Stimulated activated CD4-positive, alpha-beta T cell treated with anti-CD3 and anti-CD28 coated beads, Interleukin-2, amount 100 ng/mL, for 48 hours (primary cell): Measurements from ENCODE around the gene HS3ST5.
"Not testable (repeated sequence)": the region's sequence is repeated elsewhere in the genome, so short reads cannot be mapped to it uniquely, and the experiment has no call there.

Experiments
- DNase-seq, 2 donors: peaks; one replicate each; pipeline ENCODE4 v3.0.0-alpha.2; 2020

The HS3ST5 gene

DNA sequence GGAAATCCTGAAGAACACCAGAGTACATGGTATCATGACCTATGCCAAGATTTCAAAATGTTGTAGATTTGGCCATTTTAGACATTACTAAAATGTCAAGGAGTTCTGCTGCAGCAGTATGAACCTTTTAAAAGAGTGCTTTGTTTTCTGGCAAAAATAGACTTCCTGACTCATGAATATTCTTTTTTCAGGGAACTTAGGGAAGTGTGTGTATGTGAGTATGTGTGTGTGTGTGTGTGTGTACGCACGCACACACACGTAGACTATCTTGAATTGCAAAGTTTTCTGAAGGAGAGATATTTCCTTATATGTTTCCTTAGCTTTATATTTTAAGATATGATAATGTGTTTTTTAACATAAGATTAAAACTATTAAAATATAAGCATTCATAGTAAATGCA, 161.2 kb downstream of the HS3ST5 start:
- DNase-seq, result no peak

DNA sequence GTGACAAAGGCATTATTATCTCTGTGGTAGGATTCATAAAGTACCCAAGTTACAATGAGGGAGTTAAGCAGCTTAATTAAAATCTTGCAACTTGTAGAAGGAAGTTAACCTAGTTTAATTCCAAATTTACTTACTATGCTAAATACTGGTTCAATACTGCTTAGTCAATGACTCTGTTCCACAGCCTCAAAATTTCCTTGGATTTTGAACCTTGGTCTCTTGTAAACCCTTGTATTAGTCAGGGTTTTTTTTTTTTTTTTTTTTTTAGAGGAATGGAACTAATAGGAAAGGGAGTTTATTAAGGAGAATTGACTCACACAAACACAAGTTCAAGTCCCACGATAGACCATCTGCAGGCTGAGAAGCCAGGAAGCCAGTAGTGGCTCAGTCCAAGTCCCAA, 163.4 kb downstream of the HS3ST5 start:
- DNase-seq, result no peak

DNA sequence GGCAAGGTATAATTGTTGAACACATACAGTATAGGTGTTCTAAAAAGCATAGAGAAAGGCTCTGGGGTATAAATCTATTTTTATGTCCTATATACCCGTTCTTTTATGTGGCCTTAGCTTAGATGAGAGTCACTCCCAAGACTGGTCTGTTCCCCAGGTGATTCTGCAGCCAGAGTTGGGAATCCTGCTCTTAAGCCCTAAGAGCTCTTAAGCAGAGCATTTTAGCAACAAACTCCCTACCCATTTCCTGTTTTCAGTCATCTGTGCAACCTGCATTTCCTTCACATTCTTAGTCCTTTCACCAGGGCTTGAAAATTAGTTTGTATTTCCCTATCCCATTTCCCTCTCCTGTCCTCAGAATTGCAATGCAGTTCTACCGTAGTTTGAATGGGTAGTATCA, 166.1 kb downstream of the HS3ST5 start:
- DNase-seq, result no peak

DNA sequence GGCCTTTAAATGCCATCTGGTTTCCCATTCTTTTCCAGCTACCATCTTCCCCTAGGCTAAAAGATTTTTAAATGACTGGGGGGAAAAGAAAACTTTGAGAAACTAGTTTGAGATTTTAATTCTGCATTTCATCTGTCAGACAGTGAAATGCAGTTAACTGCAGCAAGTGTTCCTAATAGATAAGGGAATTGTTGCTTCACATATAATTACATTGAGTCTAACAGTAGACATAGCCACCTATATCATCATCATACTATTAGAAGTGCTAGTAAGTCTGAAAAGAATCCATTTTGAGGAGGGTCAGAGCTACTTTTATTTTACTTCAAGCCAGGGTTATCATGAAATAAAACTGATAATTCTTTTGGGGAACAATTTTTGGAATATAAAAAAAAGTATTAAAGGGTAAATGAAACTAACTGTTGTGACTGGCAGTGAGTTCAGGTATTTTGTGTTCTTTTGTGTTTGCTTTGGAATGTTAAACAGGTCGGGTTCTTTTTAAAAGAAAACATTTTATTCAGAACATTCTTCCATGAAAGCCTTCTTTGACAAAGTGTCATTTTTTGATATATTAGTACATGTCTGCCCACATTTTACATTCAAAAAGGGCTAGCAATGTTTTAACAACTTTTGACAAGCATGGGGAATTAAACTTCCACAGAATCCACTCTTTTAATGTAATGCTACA, 170.1 kb downstream of the HS3ST5 start:
- no peak for DNase-seq

DNA sequence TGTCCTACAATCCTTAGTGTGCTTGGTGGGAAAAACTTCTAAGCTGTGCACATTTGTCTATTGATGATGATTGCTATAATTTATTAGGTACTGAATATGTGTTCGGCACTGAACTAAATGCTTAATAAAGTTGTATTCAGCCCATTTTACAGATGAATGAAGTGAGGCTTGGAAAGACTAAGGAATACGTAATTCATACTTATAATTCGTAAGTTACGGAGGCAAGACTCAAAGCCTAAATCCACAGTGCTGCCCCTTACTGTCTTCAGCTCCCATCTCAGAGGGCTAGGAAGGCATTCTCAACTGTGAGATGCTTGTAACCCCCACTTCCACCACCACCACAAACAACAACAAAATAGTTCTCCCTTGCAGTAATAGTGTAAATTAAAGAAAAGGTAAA, 171.3 kb downstream of the HS3ST5 start:
- DNase-seq, result no peak

GRCh38 chr6:114170958-114171387, 171.8 kb downstream of the HS3ST5 start:
- DNase-seq, result no peak

DNA sequence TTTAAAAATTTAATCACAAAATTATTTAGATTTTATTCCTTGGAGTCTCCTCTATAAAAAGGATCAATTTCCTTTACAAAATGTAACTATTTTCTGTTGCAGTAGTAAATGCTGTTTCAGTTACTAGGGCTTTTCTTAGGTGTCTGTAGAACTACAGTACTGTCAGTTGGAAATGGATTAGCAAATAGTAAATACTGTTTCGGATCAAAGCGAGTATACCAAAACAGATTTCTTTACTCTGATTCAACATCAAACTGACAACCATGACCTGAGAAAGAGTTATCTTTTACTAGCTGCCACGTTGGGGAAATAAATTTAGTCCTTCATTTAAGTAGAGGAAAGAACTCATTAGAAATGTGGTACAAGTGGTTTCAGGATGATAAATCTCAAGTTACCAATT, 172.5 kb downstream of the HS3ST5 start:
- no peak for DNase-seq

DNA sequence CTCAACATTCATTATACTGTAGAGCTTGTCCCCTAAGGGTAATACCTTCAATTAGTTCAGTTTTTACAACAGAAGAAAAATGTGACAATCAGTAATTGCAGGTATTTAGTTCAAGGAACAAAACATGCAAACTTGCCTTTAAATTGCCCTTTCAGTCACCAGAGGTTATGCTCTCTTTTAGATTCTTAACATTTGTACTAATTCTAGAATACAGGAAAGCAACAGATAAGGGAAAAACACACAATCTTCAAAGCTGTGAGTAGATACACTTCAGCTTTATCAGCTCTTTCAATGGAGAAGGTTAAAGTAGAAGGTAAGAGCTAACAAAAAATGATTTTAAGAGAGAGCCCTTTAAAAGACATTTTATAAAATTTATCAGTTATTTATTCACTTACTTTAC, 173.1 kb downstream of the HS3ST5 start:
- DNase-seq, result no peak

- no peak for DNase-seq
These were observed 174.9 kb downstream of the HS3ST5 start for GRCh38 chr6:114167583-114168576.

- DNase-seq, result no peak
These were observed 178.6 kb downstream of the HS3ST5 start for GRCh38 chr6:114164207-114164606.

- DNase-seq, result no peak
These were observed 180.0 kb downstream of the HS3ST5 start for GRCh38 chr6:114162691-114163347.

DNA sequence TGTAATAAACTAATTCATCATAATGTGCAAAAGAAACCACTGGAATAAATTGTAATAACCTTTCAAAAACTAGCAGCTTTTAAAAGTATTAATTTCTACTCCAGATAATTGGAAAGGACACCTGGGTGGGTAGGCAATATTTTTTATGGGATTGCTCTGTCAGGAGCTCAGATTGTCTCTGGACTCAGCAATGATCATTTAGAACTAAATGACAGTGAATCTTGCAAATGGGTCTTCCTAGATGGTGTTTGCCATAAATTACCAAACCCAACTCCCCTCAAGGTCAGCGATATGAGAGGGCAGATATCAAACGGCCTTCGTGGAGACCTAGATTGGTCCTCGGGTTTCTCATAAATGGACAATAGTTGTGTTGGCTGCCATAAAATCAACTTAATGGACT, 181.9 kb downstream of the HS3ST5 start:
- DNase-seq, result no peak

- no peak for DNase-seq
These were observed 183.1 kb downstream of the HS3ST5 start for GRCh38 chr6:114159727-114160126.

- DNase-seq, result no peak
These were observed 183.8 kb downstream of the HS3ST5 start for GRCh38 chr6:114158838-114159694.

DNA sequence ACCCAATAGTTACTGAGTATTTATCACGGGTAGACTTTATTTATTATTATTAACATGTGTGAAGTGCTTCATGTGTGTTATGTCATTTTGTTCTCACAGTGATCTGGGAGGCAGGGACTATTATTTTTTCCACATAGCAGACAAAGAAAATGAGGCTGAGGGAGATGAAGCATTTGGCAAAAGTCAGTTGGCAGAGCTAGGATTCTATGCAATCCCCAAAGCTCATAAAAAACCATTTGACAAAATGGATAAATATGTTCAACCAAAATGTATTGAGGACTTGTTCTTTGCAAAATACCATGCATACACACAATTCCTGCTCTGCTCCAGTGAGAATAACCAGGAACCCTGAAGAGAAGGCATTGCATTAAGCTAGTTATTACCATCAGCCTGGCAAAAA, 184.4 kb downstream of the HS3ST5 start:
- no peak for DNase-seq

DNA sequence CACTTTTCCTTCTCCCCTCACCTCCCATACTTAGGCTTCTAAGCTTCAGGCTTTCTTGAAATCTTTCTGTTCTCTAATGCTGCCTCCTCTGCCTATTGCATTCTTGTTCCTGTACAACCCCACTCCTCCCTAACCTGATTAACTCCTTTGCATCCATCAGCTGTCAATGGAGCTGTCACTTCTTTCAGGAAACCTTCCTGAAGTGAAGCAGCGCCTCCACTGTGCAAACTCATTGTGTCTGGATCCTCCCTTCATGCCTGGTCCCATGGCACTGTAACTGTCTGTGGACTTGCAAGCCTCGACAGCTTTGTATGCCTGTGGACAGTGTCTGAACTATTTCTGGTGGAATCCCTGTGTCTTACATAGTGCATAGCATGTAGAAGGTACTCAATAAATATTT, 185.0 kb downstream of the HS3ST5 start:
- no peak for DNase-seq

DNA sequence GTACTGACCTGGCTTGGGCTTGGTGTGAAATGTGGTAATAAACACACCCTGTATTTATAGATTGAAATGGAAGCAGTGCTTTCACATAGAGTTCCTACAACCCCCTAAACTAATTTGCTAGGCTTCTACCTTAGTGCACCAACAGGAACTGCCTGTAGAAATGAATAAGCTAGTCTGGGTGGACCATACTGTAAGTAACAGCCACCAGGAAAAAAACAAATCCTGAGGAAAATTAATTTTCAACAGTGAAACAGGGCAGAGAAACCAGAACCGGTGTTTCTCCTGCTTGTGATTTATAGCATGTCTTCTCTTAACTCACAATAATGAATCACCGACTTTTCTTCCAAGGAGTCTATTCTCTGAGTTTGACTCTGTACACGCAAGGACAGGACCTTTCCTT, 187.1 kb downstream of the HS3ST5 start:
- DNase-seq, result no peak

DNA sequence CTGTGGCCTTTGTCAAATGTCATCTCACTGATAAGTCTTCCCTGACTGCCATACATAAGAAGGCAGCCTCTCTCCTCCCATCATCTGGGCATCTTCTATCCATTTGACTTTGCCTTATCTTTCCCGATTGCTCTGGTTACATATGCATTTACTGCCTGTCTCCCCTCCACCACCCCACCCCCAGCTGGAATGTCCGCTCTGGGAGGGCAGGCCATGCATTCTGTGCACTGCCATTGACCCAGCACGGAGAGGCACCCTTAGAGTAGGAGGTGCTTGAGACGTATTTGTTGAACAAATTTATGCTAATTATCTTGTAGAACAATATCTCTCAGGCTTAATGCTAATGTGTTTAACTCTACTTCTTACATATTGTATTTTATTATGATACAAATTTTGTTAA, 188.0 kb downstream of the HS3ST5 start:
- DNase-seq, result no peak

DNA sequence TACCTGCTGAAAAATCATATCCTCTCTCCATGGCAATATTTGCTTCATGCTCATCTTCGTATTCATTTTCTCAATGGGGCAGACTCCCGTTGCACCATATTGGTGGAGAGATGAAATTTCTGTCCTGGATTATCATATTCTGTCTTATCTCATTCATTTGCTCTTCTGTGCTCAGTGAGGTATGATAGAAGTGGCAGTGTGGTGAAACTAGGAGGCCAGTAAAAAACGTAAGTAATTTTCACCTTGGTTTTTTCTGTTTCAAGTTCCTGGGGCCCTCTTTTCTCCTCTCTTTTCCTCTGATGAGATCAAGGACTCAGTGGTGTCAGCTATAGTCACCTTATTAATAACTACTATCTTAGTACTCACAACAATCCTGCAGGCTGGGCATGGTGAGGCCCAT, 189.4 kb downstream of the HS3ST5 start:
- DNase-seq, result no peak

DNA sequence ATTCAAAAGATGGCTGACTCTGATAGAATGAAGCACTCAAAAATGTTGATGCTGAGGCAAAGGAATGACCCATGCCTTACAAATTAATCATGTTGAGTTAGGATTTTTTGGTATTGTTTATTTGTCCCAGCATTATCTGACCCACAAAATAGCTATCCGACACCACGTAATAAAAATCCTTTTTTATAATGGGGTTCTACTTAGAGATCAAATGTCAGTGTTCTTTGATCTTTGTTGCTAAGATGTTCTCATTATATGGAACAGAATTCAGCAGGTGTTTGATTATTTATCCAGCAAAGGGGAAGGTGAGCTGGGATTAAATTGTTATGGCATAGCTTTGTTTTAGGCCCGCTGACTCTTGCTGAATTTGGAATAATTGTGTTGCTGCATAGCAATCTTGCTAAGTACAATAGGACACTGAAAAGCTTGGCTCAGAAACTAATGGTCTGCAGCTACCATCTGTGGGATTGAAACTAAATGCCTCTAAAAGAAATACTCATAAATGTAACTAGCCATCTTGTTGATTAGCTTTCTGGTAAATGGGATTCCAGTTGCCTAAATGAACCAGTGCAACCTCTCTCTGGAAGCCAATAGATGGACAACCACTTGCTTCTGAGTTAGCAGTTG, 191.6 kb downstream of the HS3ST5 start:
- no peak for DNase-seq

DNA sequence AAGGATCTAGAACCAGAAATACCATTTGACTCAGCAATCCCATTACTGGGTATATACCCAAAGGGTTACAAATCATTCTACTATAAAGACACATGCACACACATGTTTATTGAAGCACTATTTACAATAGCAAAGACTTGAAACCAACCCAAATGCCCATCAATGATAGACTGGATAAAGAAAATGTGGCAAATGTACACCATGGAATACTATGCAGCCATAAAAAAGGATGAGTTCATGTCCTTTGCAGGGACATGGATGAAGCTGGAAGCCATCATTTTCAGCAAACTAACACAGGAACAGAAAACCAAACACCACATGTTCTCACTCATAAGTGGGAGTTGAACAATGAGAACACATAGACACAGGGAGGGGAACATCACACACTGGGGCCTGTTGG, 193.6 kb downstream of the HS3ST5 start:
- not testable (repeated sequence) for DNase-seq
